Endothelial cell of umbilical vein (primary cell): ENCODE data around the gene SLC9A3.

ENCODE experiments used
- EZH2 ChIP-seq: IDR thresholded peaks from 2 replicates; pipeline ENCODE4 v1.6.1; 2012; ENCODE audit warnings: borderline replicate concordance, low read depth, mild to moderate bottlenecking, moderate library complexity, low read length, inconsistent platforms; ENCODE audit not compliant: severe bottlenecking
- POLR2A ChIP-seq: IDR thresholded peaks from 2 replicates; pipeline ENCODE4 v1.6.1; 2012; ENCODE audit warnings: low read depth, mild to moderate bottlenecking, control low read depth, low read length
- TF ChIP-seq, protein P1 (sequence below), 2 donors: IDR thresholded peaks; 1 replicate in 1 of 2; 2 replicates in 1 of 2; pipeline ENCODE4 v1.5.1; 2011; ENCODE audit warnings: low read length in 2 of 2, mild to moderate bottlenecking in 2 of 2, moderate library complexity in 2 of 2, control low read depth in 1 of 2, inconsistent platforms in 1 of 2, low read depth in 1 of 2; ENCODE audit not compliant: insufficient read depth in 1 of 2; ENCODE audit errors: extremely low read depth in 1 of 2

DNA sequence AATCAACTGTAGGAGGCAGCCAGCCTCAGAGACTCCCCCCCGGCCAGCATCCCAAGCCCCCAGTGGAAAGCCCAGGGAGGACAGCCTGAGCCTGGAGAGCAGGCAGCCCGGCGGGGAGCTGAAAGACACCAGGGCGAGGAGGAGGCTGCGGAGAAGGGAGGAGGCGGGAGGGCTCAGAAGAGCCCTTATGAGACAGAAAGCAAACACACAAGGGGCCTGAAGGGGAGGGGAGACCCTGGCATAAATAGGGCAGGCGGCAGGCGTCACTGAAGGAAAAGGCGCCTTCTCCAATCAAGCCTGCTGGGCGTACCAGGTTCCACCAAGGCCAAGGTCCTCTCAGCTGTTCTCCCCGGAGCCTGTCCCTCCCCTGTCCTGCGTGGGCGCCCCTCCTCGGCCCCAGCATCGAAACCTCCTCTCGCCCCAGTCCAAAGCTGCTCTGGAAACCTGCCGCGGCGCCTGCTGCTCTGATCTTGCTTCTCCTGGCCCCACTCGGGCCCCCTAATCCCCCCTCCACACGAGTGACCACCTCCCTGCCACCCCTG is 1.3 kb downstream of the SLC9A3 start:
- TF ChIP-seq EZH2, result no peak
- no peak for TF ChIP-seq POLR2A
- TF ChIP-seq, protein P1, sequence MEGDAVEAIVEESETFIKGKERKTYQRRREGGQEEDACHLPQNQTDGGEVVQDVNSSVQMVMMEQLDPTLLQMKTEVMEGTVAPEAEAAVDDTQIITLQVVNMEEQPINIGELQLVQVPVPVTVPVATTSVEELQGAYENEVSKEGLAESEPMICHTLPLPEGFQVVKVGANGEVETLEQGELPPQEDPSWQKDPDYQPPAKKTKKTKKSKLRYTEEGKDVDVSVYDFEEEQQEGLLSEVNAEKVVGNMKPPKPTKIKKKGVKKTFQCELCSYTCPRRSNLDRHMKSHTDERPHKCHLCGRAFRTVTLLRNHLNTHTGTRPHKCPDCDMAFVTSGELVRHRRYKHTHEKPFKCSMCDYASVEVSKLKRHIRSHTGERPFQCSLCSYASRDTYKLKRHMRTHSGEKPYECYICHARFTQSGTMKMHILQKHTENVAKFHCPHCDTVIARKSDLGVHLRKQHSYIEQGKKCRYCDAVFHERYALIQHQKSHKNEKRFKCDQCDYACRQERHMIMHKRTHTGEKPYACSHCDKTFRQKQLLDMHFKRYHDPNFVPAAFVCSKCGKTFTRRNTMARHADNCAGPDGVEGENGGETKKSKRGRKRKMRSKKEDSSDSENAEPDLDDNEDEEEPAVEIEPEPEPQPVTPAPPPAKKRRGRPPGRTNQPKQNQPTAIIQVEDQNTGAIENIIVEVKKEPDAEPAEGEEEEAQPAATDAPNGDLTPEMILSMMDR (IDR thresholded peaks at IDR 0.05; ENCODE audit: extremely low read depth in 1 of 2, insufficient read depth in 1 of 2, low read depth in 1 of 2, low read length in 2 of 2), result no peak
